Nephron progenitor cell (in vitro differentiated cells): ENCODE results near the gene JSRP1.
"Not testable (repeated sequence)": the region's sequence is repeated elsewhere in the genome, so short reads cannot be mapped to it uniquely, and the experiment has no call there.

ENCODE experiments used
- DNase-seq: peaks from one replicate; pipeline ENCODE4 v3.0.0; 2021
- H3K27ac Mint-ChIP-seq: 2 replicates; pipeline ENCODE4 v1.8.0; 2021; ENCODE audit warnings: mild to moderate bottlenecking, moderate library complexity, mixed read lengths
- H3K27me3 Mint-ChIP-seq: 2 replicates; pipeline ENCODE4 v1.8.0; 2021; ENCODE audit warnings: mild to moderate bottlenecking, low read depth, mixed read lengths; ENCODE audit not compliant: poor library complexity
- H3K36me3 Mint-ChIP-seq: 2 replicates; pipeline ENCODE4 v1.8.0; 2021; ENCODE audit warnings: low read depth, mixed read lengths
- H3K4me1 Mint-ChIP-seq: 2 replicates; pipeline ENCODE4 v1.8.0; 2021; ENCODE audit warnings: mixed read lengths
- H3K4me3 Mint-ChIP-seq: 2 replicates; pipeline ENCODE4 v1.8.0; 2021; ENCODE audit warnings: mild to moderate bottlenecking, moderate library complexity, mixed read lengths
- H3K9me3 Mint-ChIP-seq: 2 replicates; pipeline ENCODE4 v1.8.0; 2021; ENCODE audit warnings: mild to moderate bottlenecking, moderate library complexity, mixed read lengths
- CTCF ChIP-seq: fragments of 200-600 bp; sonication (generic); IDR thresholded peaks from 2 replicates; pipeline ENCODE4 v1.5.0; 2021; ENCODE audit warnings: antibody characterized with exemption

JSRP1 gene

GRCh38 chr19:2282862-2283237 is 26.6 kb upstream of the JSRP1 start:
- Mint-ChIP-seq H3K36me3 (no peaks in the 10 kb centered on the region), H3K4me1 (peaks cover 4% of the 10 kb centered on the region), H3K27me3 (peaks cover 79% of the 10 kb centered on the region), H3K27ac (no peak overlapping the region), H3K4me3 (peak overlapping the region; percentile 55), H3K9me3 (no peaks in the 10 kb centered on the region)
- DNase-seq: no peak
- TF ChIP-seq CTCF: no peak

GRCh38 chr19:2282062-2282861 is 26.0 kb upstream of the JSRP1 start, which contains the start of gene PEAK3:
Gene PEAK3, minus strand, starts transcription at chr19:2282175. Its CDS starts 1,244 bp downstream, at chr19:2280931.
- peaks cover 7% of the 10 kb centered on the region for H3K4me1 Mint-ChIP-seq
- no peaks in the 10 kb centered on the region for H3K9me3 Mint-ChIP-seq
- no peak for TF ChIP-seq CTCF
- H3K36me3 Mint-ChIP-seq: peaks cover 2% of the 10 kb centered on the region
- no peak within 1 kb of the TSS for H3K27ac Mint-ChIP-seq
- DNase-seq: peak; percentile 75
- H3K27me3 Mint-ChIP-seq: peaks cover 73% of the 10 kb centered on the region
- H3K4me3 Mint-ChIP-seq: peak within 1 kb of the TSS; percentile 55

- Mint-ChIP-seq H3K27me3 (peaks cover 65% of the 10 kb centered on the region), H3K36me3 (peaks cover 10% of the 10 kb centered on the region), H3K4me3 (peak overlapping the region; percentile 52)
- not testable (repeated sequence) for H3K9me3 Mint-ChIP-seq, H3K4me1 Mint-ChIP-seq, H3K27ac Mint-ChIP-seq, DNase-seq
Observed at GRCh38 chr19:2281265-2282061, 25.2 kb upstream of the JSRP1 start.

- H3K4me3 Mint-ChIP-seq: no peak overlapping the region
- DNase-seq: no peak
- H3K9me3 Mint-ChIP-seq: no peaks in the 10 kb centered on the region
- H3K27me3 Mint-ChIP-seq: peaks cover 58% of the 10 kb centered on the region
- TF ChIP-seq CTCF: no peak
- H3K4me1 Mint-ChIP-seq: peaks cover 9% of the 10 kb centered on the region
- peaks cover 11% of the 10 kb centered on the region for H3K36me3 Mint-ChIP-seq
- no peak overlapping the region for H3K27ac Mint-ChIP-seq
Observed at GRCh38 chr19:2280633-2281264, 24.5 kb upstream of the JSRP1 start.

- no peaks in the 10 kb centered on the region for H3K9me3 Mint-ChIP-seq
- no peak for DNase-seq
- H3K36me3 Mint-ChIP-seq: peaks cover 19% of the 10 kb centered on the region
- peaks cover 22% of the 10 kb centered on the region for H3K4me1 Mint-ChIP-seq
- peaks cover 41% of the 10 kb centered on the region for H3K27me3 Mint-ChIP-seq
- no peak overlapping the region for H3K4me3 Mint-ChIP-seq
- H3K27ac Mint-ChIP-seq: no peak overlapping the region
- no peak for TF ChIP-seq CTCF
Observed at GRCh38 chr19:2278459-2279158, 22.4 kb upstream of the JSRP1 start.
